ENCODE results near the gene DAG1. TPM values are rescaled to one million over a fixed set of nuclear protein-coding genes. Genes with fewer than 3 reads are reported as not detected.

DAG1 gene
- total and polyA plus RNA-seq, 2 experiments from 2014 or later, result 29.9 to 152 TPM

DNA sequence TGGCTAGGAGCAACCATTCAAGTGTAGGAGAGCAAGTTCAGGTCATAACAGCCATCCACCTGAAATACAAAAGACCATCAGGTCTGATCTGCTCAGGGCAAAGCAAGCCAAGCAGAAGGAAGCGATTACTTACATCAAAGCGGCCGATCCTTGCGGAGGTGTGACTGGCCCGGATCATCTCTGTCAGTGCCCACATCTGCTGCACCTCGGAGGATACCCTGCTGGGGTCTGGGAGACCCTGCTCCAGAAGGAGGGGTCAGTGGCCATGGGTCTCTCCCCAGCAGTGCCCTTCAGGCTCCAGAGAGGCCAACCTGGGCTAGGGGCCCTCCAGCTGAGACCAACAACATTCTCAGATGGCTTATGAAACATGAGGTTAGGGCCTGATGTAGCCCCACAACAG lies 45.3 kb upstream of the DAG1 start:
- no peaks in the 10 kb centered on the region for H4K20me1 ChIP-seq (replicated peaks; ENCODE audit: insufficient read depth)
- H3F3A ChIP-seq (replicated peaks; ENCODE audit: low read depth), result peaks cover 4% of the 10 kb centered on the region
- no peak overlapping the region for H2AFZ ChIP-seq
- H3K4me3 ChIP-seq, result no peak overlapping the region
- TF ChIP-seq, protein P1, sequence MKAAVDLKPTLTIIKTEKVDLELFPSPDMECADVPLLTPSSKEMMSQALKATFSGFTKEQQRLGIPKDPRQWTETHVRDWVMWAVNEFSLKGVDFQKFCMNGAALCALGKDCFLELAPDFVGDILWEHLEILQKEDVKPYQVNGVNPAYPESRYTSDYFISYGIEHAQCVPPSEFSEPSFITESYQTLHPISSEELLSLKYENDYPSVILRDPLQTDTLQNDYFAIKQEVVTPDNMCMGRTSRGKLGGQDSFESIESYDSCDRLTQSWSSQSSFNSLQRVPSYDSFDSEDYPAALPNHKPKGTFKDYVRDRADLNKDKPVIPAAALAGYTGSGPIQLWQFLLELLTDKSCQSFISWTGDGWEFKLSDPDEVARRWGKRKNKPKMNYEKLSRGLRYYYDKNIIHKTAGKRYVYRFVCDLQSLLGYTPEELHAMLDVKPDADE (IDR thresholded peaks at IDR 0.05), result no peak
- no peak for TF ChIP-seq ZNF114 (CRISPR knock-in tag; IDR thresholded peaks at IDR 0.05)
- no peak for TF ChIP-seq NANOG (IDR thresholded peaks at IDR 0.05; ENCODE audit: borderline replicate concordance)
- TF ChIP-seq STAT1 (IDR thresholded peaks at IDR 0.05; ENCODE audit: unreplicated experiment), result no peak
- TF ChIP-seq, protein P2, sequence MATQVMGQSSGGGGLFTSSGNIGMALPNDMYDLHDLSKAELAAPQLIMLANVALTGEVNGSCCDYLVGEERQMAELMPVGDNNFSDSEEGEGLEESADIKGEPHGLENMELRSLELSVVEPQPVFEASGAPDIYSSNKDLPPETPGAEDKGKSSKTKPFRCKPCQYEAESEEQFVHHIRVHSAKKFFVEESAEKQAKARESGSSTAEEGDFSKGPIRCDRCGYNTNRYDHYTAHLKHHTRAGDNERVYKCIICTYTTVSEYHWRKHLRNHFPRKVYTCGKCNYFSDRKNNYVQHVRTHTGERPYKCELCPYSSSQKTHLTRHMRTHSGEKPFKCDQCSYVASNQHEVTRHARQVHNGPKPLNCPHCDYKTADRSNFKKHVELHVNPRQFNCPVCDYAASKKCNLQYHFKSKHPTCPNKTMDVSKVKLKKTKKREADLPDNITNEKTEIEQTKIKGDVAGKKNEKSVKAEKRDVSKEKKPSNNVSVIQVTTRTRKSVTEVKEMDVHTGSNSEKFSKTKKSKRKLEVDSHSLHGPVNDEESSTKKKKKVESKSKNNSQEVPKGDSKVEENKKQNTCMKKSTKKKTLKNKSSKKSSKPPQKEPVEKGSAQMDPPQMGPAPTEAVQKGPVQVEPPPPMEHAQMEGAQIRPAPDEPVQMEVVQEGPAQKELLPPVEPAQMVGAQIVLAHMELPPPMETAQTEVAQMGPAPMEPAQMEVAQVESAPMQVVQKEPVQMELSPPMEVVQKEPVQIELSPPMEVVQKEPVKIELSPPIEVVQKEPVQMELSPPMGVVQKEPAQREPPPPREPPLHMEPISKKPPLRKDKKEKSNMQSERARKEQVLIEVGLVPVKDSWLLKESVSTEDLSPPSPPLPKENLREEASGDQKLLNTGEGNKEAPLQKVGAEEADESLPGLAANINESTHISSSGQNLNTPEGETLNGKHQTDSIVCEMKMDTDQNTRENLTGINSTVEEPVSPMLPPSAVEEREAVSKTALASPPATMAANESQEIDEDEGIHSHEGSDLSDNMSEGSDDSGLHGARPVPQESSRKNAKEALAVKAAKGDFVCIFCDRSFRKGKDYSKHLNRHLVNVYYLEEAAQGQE (IDR thresholded peaks at IDR 0.05; ENCODE audit: unreplicated experiment), result no peak
- TF ChIP-seq ZNF462 (CRISPR knock-in tag; IDR thresholded peaks at IDR 0.05), result no peak
- no peak for TF ChIP-seq CREB1 (CRISPR knock-in tag; IDR thresholded peaks at IDR 0.05; ENCODE audit: low read depth)
- no peak for TF ChIP-seq POLR2AphosphoS5 (IDR thresholded peaks at IDR 0.05; ENCODE audit: low read depth)
- TF ChIP-seq CTCF (conservative IDR thresholded peaks at IDR 0.05; ENCODE audit: low read depth in 2 of 2), result no peak
- TF ChIP-seq EZH2 (IDR thresholded peaks at IDR 0.05; ENCODE audit: low read depth, unreplicated experiment), result no peak
- TF ChIP-seq EZH2phosphoT487 (IDR thresholded peaks at IDR 0.05; ENCODE audit: unreplicated experiment), result no peak
- no peak for TF ChIP-seq JUNB (IDR thresholded peaks at IDR 0.05; ENCODE audit: unreplicated experiment)
- TF ChIP-seq ZNF331 (CRISPR knock-in tag; IDR thresholded peaks at IDR 0.05; ENCODE audit: low read depth), result no peak
- no peak for DNase-seq (ENCODE audit: low spot score)
- H3K79me2 ChIP-seq (replicated peaks; ENCODE audit: insufficient read depth), result peaks cover 6% of the 10 kb centered on the region; the same call in 1 of the 2 replicates
- peaks cover 8% of the 10 kb centered on the region for H3K4me1 Mint-ChIP-seq
- no peak overlapping the region for H3K4me2 ChIP-seq
- H3K27ac Mint-ChIP-seq, result no peak overlapping the region
- no peaks in the 10 kb centered on the region; the same call in 1 of the 3 replicates for H3K36me3 Mint-ChIP-seq (ENCODE audit: low read depth)
- H3K4me3 Mint-ChIP-seq, result no peak overlapping the region
- peaks cover 18% of the 10 kb centered on the region for H3K27me3 Mint-ChIP-seq (ENCODE audit: insufficient read depth, low read depth, poor library complexity)
- H3K9me3 Mint-ChIP-seq, result no peaks in the 10 kb centered on the region; the same call in 2 of the 3 replicates
- no peaks in the 10 kb centered on the region for H3K27me3 ChIP-seq (ENCODE audit: insufficient read depth)
- no peak for ATAC-seq
- no peaks in the 10 kb centered on the region for H3K9me2 ChIP-seq (ENCODE audit: insufficient read depth)
- H3K36me3 ChIP-seq (ENCODE audit: insufficient read depth), result no peaks in the 10 kb centered on the region
- peaks cover 5% of the 10 kb centered on the region; the same call in 1 of the 2 replicates for H3K4me1 ChIP-seq (ENCODE audit: insufficient read depth)
- no peak overlapping the region for H3K27ac ChIP-seq (ENCODE audit: low read depth)
